HepG2 (cell line): ENCODE data around the gene YY1. TPM values are rescaled to one million over a fixed set of nuclear protein-coding genes. Genes with fewer than 3 reads are reported as not detected.

Experiments used
- ATF5 ChIP-seq: sonication (generic); formaldehyde crosslinking; IDR thresholded peaks from 2 replicates; pipeline ENCODE4 v1.4.0; 2020; ENCODE audit warnings: mild to moderate bottlenecking, low read depth, missing genetic modification reagents
- ATM ChIP-seq: fragments of 450-650 bp; IDR thresholded peaks from 2 replicates; pipeline ENCODE4 v1.7.1; 2017; ENCODE audit warnings: mild to moderate bottlenecking, borderline replicate concordance
- GZF1 ChIP-seq: sonication (generic); formaldehyde crosslinking; IDR thresholded peaks from 2 replicates; pipeline ENCODE4 v1.5.1; 2020; ENCODE audit warnings: mild to moderate bottlenecking, missing genetic modification reagents
- IKZF4 ChIP-seq: sonication (generic); formaldehyde crosslinking; IDR thresholded peaks from 2 replicates; pipeline ENCODE4 v1.5.1; 2020; ENCODE audit warnings: borderline replicate concordance, mild to moderate bottlenecking, low read depth, missing genetic modification reagents; ENCODE audit errors: not compliant biosample characterization
- JDP2 ChIP-seq: sonication (generic); formaldehyde crosslinking; IDR thresholded peaks from 2 replicates; pipeline ENCODE4 v1.8.1; 2022; ENCODE audit warnings: missing genetic modification reagents, borderline replicate concordance
- KDM3A ChIP-seq: IDR thresholded peaks from 2 replicates; pipeline ENCODE4 v1.6.1; 2018; ENCODE audit warnings: low read depth, missing compliant biosample characterization
- KDM5B ChIP-seq: sonication (generic); formaldehyde crosslinking; IDR thresholded peaks from 2 replicates; pipeline ENCODE4 v1.4.0; 2020; ENCODE audit warnings: missing genetic modification reagents, mild to moderate bottlenecking, borderline replicate concordance
- NFKBIZ ChIP-seq: IDR thresholded peaks from 2 replicates; pipeline ENCODE4 v1.6.1; 2018; ENCODE audit warnings: missing genetic modification reagents, missing compliant biosample characterization
- NFYB ChIP-seq: sonication (generic); formaldehyde crosslinking; IDR thresholded peaks from 2 replicates; pipeline ENCODE4 v1.4.0; 2020; ENCODE audit warnings: missing genetic modification reagents
- NRL ChIP-seq: sonication (generic); formaldehyde crosslinking; IDR thresholded peaks from 2 replicates; pipeline ENCODE4 v1.5.0; 2020; ENCODE audit warnings: missing genetic modification reagents, mild to moderate bottlenecking, moderate library complexity, borderline replicate concordance
- PHB2 ChIP-seq: fragments of 450-650 bp; IDR thresholded peaks from 2 replicates; pipeline ENCODE4 v1.6.1; 2018; ENCODE audit not compliant: partially characterized antibody
- PRMT3 ChIP-seq: sonication (generic); formaldehyde crosslinking; IDR thresholded peaks from 2 replicates; pipeline ENCODE4 v1.8.1; 2022; ENCODE audit warnings: low read depth, mild to moderate bottlenecking, moderate library complexity, missing genetic modification reagents, borderline replicate concordance
- ZNF251 ChIP-seq: sonication (generic); formaldehyde crosslinking; IDR thresholded peaks from 2 replicates; pipeline ENCODE4 v1.9.0; 2021; ENCODE audit warnings: mild to moderate bottlenecking, missing genetic modification reagents
- ZNF343 ChIP-seq: sonication (generic); formaldehyde crosslinking; IDR thresholded peaks from 2 replicates; pipeline ENCODE4 v1.4.0; 2020; ENCODE audit warnings: mild to moderate bottlenecking, missing genetic modification reagents
- ZNF431 ChIP-seq: sonication (generic); formaldehyde crosslinking; IDR thresholded peaks from 2 replicates; pipeline ENCODE4 v1.9.0; 2022; ENCODE audit warnings: missing genetic modification reagents, low read depth, mild to moderate bottlenecking, borderline replicate concordance
- ZNF432 ChIP-seq: sonication (generic); formaldehyde crosslinking; IDR thresholded peaks from 2 replicates; pipeline ENCODE4 v1.5.0; 2020; ENCODE audit warnings: missing genetic modification reagents, mild to moderate bottlenecking, borderline replicate concordance
- ZNF75D ChIP-seq: sonication (generic); formaldehyde crosslinking; IDR thresholded peaks from 2 replicates; pipeline ENCODE4 v1.8.1; 2023; ENCODE audit warnings: missing genetic modification reagents, mild to moderate bottlenecking, borderline replicate concordance
- ZNF788 ChIP-seq: sonication (generic); formaldehyde crosslinking; IDR thresholded peaks from 2 replicates; pipeline ENCODE4 v1.5.0; 2020; ENCODE audit warnings: mild to moderate bottlenecking, missing genetic modification reagents, borderline replicate concordance
- polyA plus RNA-seq, 8 experiments: library from polyadenylated mRNA; depleted of rRNA in 3 of 8; stranded (reverse) in 7 of 8; unstranded in 1 of 8; fragments of >200 nt; fragmentation: Illumina TruSeq in 4 of 8; extraction: Trizol in 4 of 8; gene quantifications; 2 replicates each; pipeline versions ENCODE4 v1.2.1 to v1.2.3, GENCODE V29; 2011 to 2016; ENCODE audit warnings: low read depth in 4 of 8, missing spikeins in 1 of 8, mixed read lengths in 1 of 8; ENCODE audit not compliant: insufficient read depth in 1 of 8
- total RNA-seq, 5 experiments: library from RNA; depleted of rRNA; stranded (reverse); fragments of >200 nt; fragmentation: Illumina TruSeq; extraction: Trizol; gene quantifications; 2 replicates each; pipeline ENCODE4 v1.2.3, GENCODE V29; 2016; ENCODE audit warnings: low read depth in 1 of 5
- TF ChIP-seq, protein P1 (sequence below): sonication (generic); formaldehyde crosslinking; IDR thresholded peaks from 2 replicates; pipeline ENCODE4 v1.5.0; 2020; ENCODE audit warnings: missing genetic modification reagents
- TF ChIP-seq, protein P2 (sequence below), 2 experiments: IDR thresholded peaks; 2 replicates each; pipeline ENCODE4 v1.6.1; 2011 to 2012; ENCODE audit warnings: low read length in 2 of 2, borderline replicate concordance in 1 of 2, low read depth in 1 of 2, mild to moderate bottlenecking in 1 of 2, moderate library complexity in 1 of 2
- TF ChIP-seq, protein P3 (sequence below): sonication (generic); formaldehyde crosslinking; conservative IDR thresholded peaks from 2 replicates; pipeline ENCODE4 v1.8.1; 2023; ENCODE audit warnings: missing genetic modification reagents

The YY1 gene
- total and polyA plus RNA-seq, 2 of the 13 experiments (the other 11 are each of a cell fraction or from before 2014, with no cell fraction given): 29.4 to 68.1 TPM

DNA sequence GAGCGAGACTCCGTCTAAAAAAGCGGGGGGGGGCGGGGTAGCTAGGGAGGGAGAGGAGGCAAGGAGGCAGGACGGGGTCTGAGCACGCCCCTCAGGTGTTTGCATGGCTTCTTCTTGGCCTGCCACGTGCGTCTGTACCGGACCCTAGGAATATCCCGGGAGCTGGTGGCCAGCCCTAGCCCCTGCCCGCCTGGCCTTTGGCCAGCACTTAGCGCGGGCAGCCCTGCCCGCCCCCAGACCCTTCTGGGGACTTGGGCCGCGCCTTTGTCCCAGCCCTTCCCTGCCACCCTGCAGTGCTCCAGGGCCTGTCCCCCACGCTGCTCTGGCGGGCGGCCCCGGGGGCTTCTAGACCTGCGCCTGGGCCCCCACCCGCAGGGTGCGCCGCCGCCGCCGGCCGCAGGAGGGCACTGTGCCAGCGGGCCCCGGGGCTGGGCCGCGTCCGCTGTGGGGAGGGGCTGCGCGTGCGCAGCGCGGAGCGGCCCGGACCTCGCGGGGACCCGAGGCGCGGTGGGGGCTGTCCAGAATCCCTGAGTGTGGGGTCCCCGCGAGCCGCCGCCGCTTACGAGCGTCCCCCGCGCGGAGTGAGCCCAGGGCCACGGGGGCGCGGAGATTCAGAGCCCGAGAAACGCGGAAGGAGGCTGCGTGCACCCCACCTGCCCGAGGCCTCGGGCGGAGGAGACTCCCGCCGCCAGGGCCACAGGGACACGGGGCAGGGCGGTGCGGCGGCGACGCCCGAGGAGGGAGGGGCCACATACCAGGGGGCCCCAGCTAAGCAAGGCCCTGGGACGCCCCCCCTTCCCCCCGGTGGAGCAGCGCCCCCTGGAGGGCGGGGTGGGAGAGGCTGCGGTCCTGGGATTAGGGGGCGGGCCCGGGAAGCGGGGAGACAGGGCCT is 46.3 kb downstream of the YY1 start (continued):
- no peak for TF ChIP-seq NRL (CRISPR knock-in tag)
- TF ChIP-seq, protein P1, sequence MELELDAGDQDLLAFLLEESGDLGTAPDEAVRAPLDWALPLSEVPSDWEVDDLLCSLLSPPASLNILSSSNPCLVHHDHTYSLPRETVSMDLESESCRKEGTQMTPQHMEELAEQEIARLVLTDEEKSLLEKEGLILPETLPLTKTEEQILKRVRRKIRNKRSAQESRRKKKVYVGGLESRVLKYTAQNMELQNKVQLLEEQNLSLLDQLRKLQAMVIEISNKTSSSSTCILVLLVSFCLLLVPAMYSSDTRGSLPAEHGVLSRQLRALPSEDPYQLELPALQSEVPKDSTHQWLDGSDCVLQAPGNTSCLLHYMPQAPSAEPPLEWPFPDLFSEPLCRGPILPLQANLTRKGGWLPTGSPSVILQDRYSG (CRISPR knock-in tag): peak; percentile 93
- TF ChIP-seq KDM5B: peak; percentile 93
- TF ChIP-seq ATF5 (CRISPR knock-in tag): no peak
- no peak for TF ChIP-seq ZNF431
- 0 out of 2 replicates have a peak, but pooled peaks have one; percentile 70 for TF ChIP-seq NFKBIZ (CRISPR knock-in tag)
- peak; percentile 56 for TF ChIP-seq IKZF4 (CRISPR knock-in tag)
- no peak; the same call in 1 of the 2 replicates for TF ChIP-seq ZNF343 (CRISPR knock-in tag)
- TF ChIP-seq, protein P2, sequence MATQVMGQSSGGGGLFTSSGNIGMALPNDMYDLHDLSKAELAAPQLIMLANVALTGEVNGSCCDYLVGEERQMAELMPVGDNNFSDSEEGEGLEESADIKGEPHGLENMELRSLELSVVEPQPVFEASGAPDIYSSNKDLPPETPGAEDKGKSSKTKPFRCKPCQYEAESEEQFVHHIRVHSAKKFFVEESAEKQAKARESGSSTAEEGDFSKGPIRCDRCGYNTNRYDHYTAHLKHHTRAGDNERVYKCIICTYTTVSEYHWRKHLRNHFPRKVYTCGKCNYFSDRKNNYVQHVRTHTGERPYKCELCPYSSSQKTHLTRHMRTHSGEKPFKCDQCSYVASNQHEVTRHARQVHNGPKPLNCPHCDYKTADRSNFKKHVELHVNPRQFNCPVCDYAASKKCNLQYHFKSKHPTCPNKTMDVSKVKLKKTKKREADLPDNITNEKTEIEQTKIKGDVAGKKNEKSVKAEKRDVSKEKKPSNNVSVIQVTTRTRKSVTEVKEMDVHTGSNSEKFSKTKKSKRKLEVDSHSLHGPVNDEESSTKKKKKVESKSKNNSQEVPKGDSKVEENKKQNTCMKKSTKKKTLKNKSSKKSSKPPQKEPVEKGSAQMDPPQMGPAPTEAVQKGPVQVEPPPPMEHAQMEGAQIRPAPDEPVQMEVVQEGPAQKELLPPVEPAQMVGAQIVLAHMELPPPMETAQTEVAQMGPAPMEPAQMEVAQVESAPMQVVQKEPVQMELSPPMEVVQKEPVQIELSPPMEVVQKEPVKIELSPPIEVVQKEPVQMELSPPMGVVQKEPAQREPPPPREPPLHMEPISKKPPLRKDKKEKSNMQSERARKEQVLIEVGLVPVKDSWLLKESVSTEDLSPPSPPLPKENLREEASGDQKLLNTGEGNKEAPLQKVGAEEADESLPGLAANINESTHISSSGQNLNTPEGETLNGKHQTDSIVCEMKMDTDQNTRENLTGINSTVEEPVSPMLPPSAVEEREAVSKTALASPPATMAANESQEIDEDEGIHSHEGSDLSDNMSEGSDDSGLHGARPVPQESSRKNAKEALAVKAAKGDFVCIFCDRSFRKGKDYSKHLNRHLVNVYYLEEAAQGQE (IDR thresholded peaks at IDR 0.05; ENCODE audit: borderline replicate concordance in 1 of 2, low read depth in 1 of 2, low read length in 2 of 2): no peak
- TF ChIP-seq GZF1: peak; percentile 52; the same call in 1 of the 2 replicates
- TF ChIP-seq, protein P3, sequence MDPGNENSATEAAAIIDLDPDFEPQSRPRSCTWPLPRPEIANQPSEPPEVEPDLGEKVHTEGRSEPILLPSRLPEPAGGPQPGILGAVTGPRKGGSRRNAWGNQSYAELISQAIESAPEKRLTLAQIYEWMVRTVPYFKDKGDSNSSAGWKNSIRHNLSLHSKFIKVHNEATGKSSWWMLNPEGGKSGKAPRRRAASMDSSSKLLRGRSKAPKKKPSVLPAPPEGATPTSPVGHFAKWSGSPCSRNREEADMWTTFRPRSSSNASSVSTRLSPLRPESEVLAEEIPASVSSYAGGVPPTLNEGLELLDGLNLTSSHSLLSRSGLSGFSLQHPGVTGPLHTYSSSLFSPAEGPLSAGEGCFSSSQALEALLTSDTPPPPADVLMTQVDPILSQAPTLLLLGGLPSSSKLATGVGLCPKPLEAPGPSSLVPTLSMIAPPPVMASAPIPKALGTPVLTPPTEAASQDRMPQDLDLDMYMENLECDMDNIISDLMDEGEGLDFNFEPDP (CRISPR knock-in tag): no peak
- peak; percentile 45; the same call in 1 of the 2 replicates for TF ChIP-seq ZNF788 (CRISPR knock-in tag)
- TF ChIP-seq KDM3A (CRISPR knock-in tag): no peak
- TF ChIP-seq NFYB: no peak
- no peak for TF ChIP-seq ATM
- no peak for TF ChIP-seq ZNF432
- TF ChIP-seq JDP2: no peak
- TF ChIP-seq ZNF251 (CRISPR knock-in tag): no peak
- TF ChIP-seq PRMT3: no peak
- TF ChIP-seq PHB2: no peak
- no peak for TF ChIP-seq ZNF75D (CRISPR knock-in tag)
